HUDEP-2 (cell line): Measurements from ENCODE around the gene CNTNAP2.
"Not testable (repeated sequence)": the region's sequence is repeated elsewhere in the genome, so short reads cannot be mapped to it uniquely, and the experiment has no call there.

Experiments used
- DNase-seq, 76 experiments: peaks; one replicate each; lab custom pipeline; 2025; ENCODE audit not compliant: unreplicated experiment in 76 of 76; lab: John Stamatoyannopoulos, UW

CNTNAP2 gene

DNA sequence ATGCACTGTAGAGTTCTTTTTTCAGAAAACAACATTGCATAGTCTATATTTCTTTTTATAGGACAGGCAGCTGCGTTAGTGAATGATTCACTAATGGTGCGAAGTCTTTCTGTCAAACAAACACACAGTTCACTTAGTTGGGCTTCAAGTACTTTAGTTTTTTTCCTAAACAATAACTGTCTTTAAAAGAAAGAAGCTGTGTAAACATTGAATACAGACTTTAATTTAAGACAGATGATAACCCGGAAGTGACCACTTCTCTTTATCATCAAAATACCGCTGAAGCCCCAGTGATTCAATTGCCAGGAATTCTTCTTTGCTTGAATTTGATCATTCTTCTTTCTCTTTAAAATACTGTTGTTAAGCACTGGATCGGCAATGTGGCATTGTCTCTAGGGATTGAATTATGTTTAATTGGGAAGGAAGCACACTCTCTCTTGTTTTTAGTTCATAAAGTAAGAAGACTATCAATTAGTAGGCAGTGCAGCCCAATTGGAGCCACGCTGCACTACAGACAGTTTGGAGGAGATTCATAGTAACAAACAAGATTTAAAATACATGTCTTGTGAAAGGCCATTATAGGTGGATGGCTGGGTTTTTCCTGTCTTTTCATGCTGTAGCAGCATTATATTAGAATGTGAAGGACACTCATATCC lies 30.4 kb downstream of the CNTNAP2 start:
- DNase-seq = no peak

DNA sequence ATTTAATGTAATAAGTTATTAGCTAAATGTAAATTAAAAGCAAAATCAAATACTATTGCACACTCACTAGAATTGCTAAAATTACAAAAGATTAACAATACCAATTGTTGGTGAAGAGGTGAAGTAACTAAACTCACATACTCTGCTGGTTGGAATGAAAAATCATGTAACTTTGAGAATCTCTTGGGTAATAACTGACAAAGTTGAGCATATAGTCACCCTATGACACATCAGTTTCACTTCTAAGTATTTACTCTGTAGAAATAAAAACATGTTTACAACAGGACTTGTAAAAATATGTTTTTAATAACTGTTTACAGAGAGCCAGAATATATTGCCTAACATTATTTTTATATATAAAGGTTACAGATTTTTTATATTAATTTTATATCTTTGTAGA lies 33.6 kb downstream of the CNTNAP2 start:
- DNase-seq = no peak

DNA sequence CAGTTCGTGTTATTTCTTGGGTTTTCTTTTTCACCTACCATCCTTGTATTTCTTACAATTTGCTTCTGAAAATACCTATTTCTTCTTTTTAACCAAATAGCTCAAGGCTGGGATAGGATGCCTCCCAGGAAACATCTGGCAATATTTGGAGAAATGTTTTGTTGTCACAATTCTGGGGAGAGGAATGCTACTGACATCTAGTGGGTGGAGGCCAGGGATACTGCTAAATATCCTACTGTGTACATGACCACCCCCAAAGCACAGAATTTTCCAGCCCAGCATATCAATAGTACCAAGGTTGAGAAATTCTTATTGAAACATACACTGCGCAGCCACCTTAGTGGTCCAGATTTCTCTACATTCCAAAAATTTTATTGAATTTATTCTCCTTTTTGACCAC lies 55.5 kb downstream of the CNTNAP2 start:
- DNase-seq = no peak

DNA sequence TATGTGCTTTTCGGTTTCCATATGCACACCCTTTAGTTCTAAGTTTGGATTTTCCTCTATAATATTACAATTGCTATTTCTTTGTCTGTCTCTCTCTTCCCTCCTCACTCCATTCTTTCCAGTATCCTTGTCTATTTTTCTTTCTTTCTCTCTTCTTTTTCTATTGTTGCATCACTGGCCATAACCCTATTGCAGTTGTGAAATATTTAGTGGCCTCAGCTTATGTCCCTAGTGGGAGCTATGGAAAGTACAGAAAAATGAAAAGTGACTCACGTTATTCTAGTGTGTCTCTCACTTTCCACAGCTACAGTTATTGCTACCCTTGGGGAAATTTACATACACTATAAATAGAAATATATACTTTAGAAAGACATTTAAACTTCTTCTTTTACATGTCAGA lies 59.1 kb downstream of the CNTNAP2 start:
- DNase-seq = no peak

DNA sequence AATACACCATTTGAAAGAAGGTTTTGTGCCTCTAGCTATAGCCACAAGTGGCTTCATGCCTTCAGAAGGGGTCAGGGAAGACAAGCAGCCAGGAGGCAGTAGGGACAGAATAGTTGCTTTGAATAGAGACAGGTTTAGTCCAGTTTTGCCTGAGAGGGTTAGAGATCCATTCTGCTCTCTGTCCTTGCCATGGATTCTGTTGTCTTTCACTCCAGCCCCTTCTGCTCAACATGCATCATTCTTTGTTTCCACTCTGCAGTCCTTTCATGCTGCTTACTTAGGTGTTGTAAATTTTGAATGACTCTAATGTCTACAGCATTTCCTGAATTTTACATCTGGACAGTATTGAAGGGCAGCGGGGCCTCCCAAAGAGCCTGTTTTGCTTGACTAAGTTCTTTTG lies 60.3 kb downstream of the CNTNAP2 start:
- no peak for DNase-seq

DNA sequence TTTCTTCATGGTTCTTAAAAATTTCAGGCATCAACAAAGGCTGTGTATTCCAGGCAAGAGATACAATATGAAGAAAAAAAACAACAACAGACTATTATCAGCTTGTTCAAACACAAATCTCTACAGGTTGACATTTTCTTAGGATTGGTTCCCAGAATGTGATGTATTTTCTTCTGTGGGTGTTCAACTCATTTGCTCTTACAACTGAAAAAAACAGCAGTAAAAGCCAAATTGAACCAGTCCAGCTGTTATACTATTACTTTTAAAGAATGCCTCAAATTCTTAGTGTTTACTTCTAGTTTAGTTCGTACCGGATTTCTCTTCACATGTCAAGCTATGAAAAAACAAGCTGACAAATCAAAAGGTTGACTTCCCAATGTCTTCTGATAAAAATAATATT lies 60.7 kb downstream of the CNTNAP2 start:
- no peak for DNase-seq

DNA sequence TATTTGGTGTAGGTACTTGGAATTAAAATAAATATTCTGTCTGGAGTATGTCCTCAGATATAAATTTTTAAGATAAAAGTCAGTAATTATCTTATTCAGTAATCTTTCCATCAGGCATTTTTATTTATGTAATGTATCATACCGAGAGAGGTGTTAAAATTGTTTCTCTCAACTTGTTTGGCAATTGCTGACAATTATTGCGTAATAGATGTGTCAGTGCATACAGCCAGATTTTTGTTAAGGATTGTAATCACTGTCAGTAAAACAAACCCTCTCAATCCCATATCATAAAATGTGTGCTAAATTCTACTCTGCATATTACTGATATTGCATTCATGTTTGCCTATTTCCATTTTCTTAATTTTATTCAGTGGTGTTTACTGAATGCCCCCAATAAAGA lies 69.2 kb downstream of the CNTNAP2 start:
- no peak for DNase-seq

DNA sequence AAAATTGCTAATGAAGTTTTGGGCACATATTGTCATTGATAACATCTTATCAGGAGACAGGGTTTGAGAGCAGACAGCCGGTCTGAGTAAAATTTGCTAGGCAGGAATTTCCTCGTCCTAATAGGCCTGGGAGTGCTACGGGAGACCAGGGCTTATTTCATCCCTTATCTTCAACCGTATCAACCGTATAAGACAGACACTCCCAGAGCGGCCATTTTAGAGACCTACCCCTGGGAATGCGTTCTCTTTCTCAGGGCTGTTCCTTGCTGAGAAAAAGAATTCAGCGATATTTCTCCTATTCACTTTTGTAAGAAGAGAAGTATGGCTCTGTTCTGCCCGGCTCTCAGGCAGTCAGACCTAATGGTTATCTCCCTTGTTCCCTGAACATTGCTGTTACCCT lies 74.8 kb downstream of the CNTNAP2 start:
- not testable (repeated sequence) for DNase-seq

DNA sequence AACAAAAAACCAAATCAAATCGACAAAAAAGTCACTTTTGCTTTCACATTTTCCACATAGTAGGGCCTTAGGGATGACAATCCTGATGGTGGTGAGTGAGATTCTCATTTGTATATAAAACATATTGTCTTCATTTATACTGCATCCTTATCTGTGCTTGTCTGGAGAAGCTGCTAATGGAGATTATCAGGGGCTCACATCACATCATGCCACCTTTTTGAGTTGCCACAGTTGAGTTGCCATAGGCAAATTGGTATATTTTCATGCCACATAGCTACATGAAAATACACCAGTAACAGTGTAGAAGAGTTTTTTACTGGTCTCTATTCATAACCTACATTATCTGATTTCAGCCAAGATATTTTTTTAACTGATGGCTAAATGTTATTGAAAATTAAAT lies 85.3 kb downstream of the CNTNAP2 start:
- no peak for DNase-seq

DNA sequence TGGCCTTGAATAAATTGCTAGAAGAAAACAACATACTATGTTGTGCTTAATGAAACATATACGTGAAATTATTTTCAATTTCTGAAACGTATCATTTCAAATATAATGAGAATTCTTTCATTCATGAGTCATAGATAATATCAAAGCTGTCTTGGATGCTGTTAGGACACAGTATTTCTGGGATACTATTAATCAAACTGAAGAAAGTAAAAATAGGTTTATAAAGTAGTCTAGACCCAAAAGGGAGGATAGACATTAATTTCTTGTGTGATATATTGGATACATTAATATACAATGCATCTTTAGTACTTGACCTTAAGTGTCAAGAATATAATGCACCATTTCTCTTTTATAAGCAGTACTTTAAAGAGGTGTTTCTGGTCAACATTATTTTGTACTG lies 89.7 kb downstream of the CNTNAP2 start:
- DNase-seq = no peak

DNA sequence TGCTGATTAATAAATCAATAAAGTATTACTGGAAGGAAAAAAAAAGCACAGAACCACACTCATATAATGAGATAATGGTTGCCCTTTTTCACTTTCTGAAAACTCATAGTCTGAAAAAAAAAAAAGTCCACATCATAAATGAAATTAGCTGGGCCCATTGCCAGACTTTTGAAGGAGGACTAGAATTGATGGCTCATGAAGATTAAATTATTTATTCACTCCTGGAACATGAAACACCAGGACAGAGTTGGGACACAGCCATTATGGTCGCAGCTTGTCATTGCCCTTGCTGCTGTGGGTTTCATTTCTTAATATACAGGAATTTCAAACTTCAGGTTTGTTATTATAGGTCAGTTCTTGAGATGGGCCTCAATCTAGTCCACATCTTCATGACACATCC lies 91.9 kb downstream of the CNTNAP2 start:
- DNase-seq = no peak

DNA sequence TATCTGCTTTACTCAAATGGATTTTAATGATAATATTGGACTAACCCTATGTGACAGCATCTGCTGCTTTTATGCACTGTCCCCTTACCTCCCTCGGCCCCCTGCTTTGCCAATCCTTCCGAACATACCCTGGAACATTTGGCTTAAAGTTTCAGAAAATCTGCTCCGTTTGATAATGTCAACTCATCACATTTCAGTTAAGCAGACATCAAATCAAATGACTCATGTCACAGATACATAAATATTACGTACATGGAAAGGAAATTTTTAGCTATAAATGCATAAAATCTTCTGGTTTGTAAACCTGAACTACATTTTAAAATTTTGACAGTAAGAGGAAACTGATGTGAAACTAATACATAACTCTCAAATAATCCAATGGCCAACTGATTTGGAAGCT lies 98.2 kb downstream of the CNTNAP2 start:
- DNase-seq = no peak

DNA sequence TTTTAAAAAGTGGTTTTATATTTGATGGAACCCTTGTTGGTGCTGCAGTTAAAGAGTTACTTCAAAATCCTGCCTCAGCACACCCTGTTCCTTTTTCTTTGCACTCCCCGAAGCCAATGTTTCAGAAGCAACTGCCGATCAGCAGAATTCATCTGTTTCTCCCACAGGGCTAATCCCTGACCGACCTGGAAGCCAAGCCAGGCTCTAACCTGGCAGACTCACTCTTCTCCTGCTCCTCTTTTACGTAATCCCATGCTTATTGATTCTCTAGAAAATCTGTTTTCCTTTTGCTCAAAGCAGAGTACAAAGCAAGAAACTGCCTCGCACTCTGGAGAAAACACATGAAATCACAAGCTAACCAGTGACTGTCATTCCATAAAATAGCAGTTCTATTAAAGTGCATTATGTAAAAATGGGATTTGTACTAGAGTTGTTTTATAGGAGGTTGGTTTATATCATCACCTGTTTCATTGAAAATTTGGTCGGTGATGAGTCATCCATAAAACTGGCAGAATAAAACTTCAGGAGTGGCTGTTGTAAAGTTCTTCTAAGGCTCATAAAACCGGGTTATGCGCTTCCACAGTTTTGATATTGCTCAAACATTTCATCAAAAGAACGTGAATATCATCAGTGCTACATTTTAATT lies 99.9 kb downstream of the CNTNAP2 start:
- no peak for DNase-seq

DNA sequence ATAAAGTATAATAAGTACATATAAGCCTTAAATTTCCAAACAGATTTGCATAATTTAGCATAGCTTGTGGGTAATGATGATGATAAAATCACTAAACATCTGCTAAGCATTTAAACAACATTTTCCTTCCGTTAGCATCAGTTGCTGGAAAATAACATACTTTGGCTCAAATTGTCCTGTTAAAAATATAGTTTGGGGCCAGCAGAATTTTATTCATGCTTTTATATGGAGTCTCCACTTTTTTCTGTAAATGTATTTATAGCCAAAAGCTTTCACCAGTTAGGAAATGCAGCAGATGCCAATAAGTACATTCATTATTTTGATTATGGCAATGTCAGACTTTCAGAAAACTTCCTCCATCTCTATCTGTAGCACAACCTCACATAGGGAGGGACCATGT lies 107.2 kb downstream of the CNTNAP2 start:
- DNase-seq = no peak

DNA sequence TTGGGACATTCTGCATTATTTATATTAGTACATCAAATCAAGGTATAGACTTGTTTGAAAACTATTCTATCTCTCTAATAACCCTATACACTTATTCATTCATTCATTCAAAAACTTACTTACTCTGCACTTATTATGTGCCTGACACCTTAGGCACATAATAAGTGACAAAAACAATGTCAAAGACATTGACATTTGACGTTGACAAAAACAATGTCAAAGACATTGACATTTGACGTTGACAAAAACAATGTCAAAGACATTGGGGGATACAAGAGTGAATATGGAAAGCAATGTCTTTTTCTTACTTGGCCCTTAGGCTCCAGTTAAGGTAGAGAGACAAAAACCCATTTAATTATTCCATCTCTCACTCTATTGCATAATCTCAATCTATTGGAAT lies 116.0 kb downstream of the CNTNAP2 start:
- no peak for DNase-seq

DNA sequence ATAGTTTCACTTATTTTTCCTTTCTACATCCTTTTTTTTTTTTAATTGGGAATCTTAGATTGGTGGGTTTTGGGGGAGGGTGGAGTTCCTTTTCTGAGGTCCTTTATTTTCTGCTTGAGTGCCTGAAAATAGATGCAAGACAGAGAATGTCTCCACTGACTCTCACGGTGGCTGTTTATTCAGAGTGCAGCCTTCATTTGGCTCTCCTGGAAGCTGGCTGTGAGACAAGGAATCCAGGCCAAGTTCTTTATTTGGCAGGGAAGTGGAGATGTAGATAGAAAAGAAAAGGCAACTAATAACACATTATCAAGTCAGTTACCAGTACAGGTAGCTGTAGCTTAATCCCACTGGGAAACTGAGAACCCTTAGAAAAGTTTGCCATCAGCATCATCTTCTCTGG lies 118.6 kb downstream of the CNTNAP2 start:
- no peak for DNase-seq

DNA sequence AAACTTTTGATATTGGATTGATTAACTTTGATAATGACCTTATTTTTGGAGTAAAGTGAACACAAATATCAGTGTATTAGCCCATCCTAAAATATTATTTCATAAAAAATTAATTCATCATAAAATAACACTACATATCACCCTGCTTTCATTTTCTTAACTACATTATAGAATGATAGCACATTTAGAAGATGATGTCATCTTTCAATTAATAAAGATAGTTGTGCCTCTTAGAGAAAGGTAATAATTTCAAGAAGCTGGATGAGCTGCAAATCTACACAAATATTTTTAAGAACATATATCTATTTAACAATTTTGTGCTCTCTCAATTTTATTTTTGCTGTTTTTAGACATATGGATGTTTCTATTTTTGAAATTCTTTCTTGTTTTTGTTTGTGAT lies 126.1 kb downstream of the CNTNAP2 start:
- DNase-seq = no peak

DNA sequence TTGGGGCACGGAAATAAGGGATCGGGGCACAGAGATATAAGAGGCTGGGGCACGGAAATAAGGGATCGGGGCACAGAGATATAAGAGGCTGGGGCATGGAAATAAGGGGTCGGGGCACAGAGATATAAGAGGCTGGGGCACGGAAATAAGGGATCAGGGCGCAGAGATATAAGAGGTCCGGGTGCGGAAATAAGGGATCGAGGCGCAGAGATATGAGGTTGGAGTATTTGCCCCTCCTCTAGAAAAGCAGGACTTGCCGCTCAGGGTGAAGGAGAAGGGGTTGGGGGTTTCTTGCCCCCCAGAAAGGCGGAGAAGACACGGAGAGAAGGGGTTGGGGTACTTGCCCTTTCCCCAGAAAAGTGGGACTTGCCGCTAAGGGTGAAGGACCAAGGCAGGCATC lies 131.4 kb downstream of the CNTNAP2 start:
- DNase-seq = not testable (repeated sequence)

DNA sequence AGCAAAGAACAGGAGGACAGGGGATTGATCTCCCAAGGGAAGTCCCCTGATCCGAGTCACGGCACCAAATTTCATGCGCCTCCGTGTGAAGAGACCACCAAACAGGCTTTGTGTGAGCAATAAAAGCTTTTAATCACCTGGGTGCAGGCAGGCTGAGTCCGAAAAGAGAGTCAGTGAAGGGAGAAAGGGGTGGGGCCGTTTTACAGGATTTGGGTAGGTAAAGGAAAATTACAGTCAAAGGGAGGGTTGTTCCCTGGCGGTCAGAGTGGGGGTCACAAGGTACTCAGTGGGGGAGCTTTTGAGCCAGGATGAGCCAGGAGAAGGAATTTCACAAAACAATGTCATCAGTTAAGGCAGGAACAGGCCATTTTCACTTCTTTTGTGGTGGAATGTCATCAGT lies 132.1 kb downstream of the CNTNAP2 start:
- DNase-seq = not testable (repeated sequence)

DNA sequence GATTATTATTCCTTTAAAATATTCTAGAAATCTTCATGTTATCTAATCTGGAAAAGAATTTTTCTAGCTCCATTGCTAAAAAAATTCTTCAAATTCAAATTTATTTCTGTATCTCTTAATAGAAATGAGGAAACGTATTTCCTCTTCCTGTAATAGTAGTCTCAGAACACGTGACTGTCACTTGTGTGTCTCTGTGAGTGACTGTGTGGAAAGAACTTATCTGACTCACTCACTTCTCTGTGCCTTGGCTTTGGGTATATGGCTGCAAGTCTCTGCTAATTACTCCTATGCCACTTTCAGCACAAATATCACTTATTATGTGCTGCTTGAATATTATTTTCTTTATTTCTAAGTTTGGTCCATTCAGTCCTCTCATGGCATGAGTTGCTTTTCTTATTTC lies 132.7 kb downstream of the CNTNAP2 start:
- DNase-seq = no peak

DNA sequence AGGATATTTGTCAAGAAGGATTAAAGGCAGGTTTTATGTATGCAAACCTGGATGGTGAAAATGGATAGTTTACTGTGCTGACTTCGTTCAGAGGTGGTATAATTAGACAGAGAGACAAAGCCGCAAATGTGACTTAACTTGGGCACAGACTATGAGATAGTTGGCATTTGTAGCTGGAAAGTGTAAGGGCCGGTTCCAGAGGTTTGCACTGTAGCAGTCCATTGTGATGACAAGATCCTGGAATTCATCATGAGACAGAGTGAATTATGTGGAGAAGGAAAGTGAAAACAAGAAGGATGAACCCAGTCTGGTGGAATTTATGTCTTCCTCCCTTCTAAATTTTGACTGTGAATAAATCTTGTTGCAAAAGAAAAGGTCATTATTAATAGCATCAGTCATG lies 139.0 kb downstream of the CNTNAP2 start:
- no peak for DNase-seq

DNA sequence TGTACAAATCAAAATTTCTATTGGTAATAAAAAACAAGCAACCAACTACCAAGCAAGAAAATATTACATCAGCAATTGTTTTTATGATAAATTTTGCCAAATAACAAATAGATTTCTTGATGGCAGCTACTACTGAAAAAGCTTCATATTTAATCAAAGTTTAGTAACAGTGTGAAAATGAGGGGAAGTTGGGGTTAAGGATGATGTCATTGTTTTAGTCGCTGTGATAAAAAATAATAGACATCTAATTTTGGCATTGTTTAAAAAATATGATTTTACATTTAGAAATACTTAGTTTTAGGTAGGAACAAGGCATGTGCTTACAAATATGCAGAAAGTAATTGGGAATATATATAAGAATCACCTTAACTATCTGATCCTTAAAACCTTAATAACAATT lies 145.9 kb downstream of the CNTNAP2 start:
- no peak for DNase-seq

DNA sequence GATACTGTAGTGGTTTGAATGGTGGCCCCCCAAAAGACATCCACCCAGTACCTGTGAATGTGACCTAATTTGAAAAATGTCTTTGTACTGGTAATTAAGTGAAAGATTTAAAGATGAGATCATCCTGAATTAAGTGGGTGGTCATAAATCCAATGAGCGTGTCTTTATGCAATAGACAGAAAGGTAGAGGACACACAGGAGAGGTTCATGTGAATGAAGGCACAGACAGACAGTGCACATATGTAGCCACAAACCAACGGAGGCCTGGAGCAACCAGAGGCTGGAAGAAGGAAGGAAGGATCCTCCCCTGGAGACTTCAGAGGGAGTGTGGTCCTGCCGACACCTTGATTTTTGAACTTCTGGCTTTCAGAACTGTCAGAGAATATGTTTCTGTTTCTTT lies 160.3 kb downstream of the CNTNAP2 start:
- DNase-seq = no peak
